T-helper 2 cell treated with Interferon-gamma antibody and Interleukin-4, amounts not matched to agents 5 μg/mL and 100 μg/mL, for 36 hours (primary cell): ENCODE results near the gene SYNPO2.
"Not testable (repeated sequence)": the region's sequence is repeated elsewhere in the genome, so short reads cannot be mapped to it uniquely, and the experiment has no call there.

Experiments used
- DNase-seq: peaks from one replicate; pipeline ENCODE4 v3.0.0; 2021; ENCODE audit warnings: low spot score
- H3K27ac Mint-ChIP-seq: one replicate; pipeline ENCODE4 v1.8.0; 2021; ENCODE audit warnings: mild to moderate bottlenecking, mixed read lengths
- H3K27me3 Mint-ChIP-seq: one replicate; pipeline ENCODE4 v1.8.0; 2021; ENCODE audit warnings: low read depth, mixed read lengths
- H3K36me3 Mint-ChIP-seq: one replicate; pipeline ENCODE4 v1.8.0; 2021; ENCODE audit warnings: low read depth, mixed read lengths
- H3K4me1 Mint-ChIP-seq: one replicate; pipeline ENCODE4 v1.8.0; 2021; ENCODE audit warnings: low read depth, mixed read lengths
- H3K4me3 Mint-ChIP-seq: one replicate; pipeline ENCODE4 v1.8.0; 2022; ENCODE audit warnings: mild to moderate bottlenecking, moderate library complexity, mixed read lengths
- H3K9me3 Mint-ChIP-seq: one replicate; pipeline ENCODE4 v1.8.0; 2021; ENCODE audit warnings: mixed read lengths

Gene SYNPO2

GRCh38 chr4:118866442-118866841 is 22.2 kb upstream of the SYNPO2 start:
- H3K4me1 Mint-ChIP-seq: peaks cover 4% of the 10 kb centered on the region
- H3K9me3 Mint-ChIP-seq: no peaks in the 10 kb centered on the region
- no peak for DNase-seq
- no peak overlapping the region for H3K27ac Mint-ChIP-seq
- no peak overlapping the region for H3K4me3 Mint-ChIP-seq
- no peaks in the 10 kb centered on the region for H3K36me3 Mint-ChIP-seq
- H3K27me3 Mint-ChIP-seq: peaks cover 19% of the 10 kb centered on the region

- Mint-ChIP-seq H3K36me3 (no peaks in the 10 kb centered on the region), H3K27me3 (peaks cover 14% of the 10 kb centered on the region), H3K9me3 (no peaks in the 10 kb centered on the region), H3K4me3 (no peak overlapping the region), H3K27ac (no peak overlapping the region), H3K4me1 (peaks cover 4% of the 10 kb centered on the region)
- DNase-seq: no peak
Observed at GRCh38 chr4:118867311-118868067, 21.2 kb upstream of the SYNPO2 start.

DNA sequence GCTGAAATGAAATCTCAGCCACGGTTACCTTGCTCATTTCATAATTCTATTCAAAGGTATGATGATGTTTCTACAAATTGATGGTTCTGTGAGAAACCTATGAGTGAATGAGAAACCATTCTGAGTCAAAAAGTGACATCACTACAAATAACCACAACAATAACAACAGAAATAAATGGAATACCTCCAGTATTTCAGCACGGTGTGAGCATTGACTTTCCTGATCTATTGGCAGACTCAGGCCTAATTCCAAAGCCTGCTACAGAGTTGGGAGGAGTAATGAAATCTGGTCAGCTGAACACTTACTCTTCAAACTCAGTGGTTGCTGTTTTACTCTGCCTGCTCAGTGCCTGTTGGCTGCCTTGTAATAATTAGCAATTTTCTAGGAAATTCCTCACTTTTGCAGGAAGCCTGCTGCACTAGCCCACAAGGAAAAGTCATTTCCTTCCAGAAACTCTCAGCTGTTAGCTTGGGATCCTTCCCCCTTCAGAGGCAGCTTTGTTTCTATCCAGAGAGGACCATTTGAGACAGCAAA is 18.8 kb upstream of the SYNPO2 start:
- Mint-ChIP-seq H3K4me3 (no peak overlapping the region), H3K36me3 (no peaks in the 10 kb centered on the region), H3K9me3 (no peaks in the 10 kb centered on the region), H3K27ac (no peak overlapping the region), H3K27me3 (peaks cover 12% of the 10 kb centered on the region), H3K4me1 (peaks cover 4% of the 10 kb centered on the region)
- no peak for DNase-seq

GRCh38 chr4:118872181-118872580 is 16.5 kb upstream of the SYNPO2 start:
- Mint-ChIP-seq H3K9me3 (no peaks in the 10 kb centered on the region), H3K27ac (no peak overlapping the region), H3K4me1 (no peaks in the 10 kb centered on the region), H3K27me3 (peaks cover 7% of the 10 kb centered on the region), H3K4me3 (no peak overlapping the region), H3K36me3 (no peaks in the 10 kb centered on the region)
- no peak for DNase-seq

- no peaks in the 10 kb centered on the region for H3K9me3 Mint-ChIP-seq
- H3K4me1 Mint-ChIP-seq: no peaks in the 10 kb centered on the region
- peaks cover 6% of the 10 kb centered on the region for H3K27me3 Mint-ChIP-seq
- no peak overlapping the region for H3K27ac Mint-ChIP-seq
- no peak for DNase-seq
- no peak overlapping the region for H3K4me3 Mint-ChIP-seq
- H3K36me3 Mint-ChIP-seq: no peaks in the 10 kb centered on the region
Observed at GRCh38 chr4:118877797-118878196, 10.9 kb upstream of the SYNPO2 start.

- H3K27me3 Mint-ChIP-seq, H3K4me1 Mint-ChIP-seq, DNase-seq, H3K9me3 Mint-ChIP-seq, H3K36me3 Mint-ChIP-seq, H3K4me3 Mint-ChIP-seq, H3K27ac Mint-ChIP-seq: not testable (repeated sequence)
Observed at GRCh38 chr4:118878507-118878906, 10.1 kb upstream of the SYNPO2 start.

GRCh38 chr4:118879409-118879808 is 9.2 kb upstream of the SYNPO2 start:
- Mint-ChIP-seq H3K4me1 (no peaks in the 10 kb centered on the region), H3K4me3 (no peak overlapping the region), H3K9me3 (no peaks in the 10 kb centered on the region), H3K27ac (no peak overlapping the region), H3K27me3 (peaks cover 3% of the 10 kb centered on the region), H3K36me3 (no peaks in the 10 kb centered on the region)
- DNase-seq: no peak

DNA sequence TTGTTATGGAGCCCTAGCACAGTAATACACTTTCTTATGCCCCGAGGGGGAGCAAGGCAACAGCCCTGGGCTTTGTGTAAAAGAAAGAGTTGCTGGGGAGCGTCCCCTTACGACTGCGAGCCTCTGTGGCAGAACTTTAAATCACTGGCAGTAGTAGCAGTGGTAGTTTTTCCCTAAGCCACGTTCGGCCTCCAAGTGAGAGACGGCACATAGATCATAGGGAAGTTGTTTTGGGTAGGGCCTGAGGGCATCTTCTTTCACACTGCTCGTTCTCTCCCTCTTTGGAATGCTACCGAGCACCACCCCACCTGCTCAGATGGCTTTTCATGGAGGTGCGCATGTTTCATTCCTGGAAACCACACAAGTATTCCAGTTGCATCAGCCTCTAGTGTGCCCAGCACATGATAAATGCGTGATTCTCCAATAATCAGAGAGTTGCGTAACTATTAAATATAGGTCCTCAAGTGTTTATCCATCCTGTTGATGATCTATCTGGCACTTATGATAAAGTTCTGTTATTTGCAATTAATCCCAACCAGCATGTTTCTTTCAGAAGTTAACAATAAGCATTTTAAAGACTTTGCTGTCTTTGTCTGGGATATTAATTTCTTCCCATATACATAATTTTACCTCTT is 7.0 kb upstream of the SYNPO2 start:
- Mint-ChIP-seq H3K9me3 (no peaks in the 10 kb centered on the region), H3K27me3 (peaks cover 13% of the 10 kb centered on the region), H3K36me3 (no peaks in the 10 kb centered on the region), H3K27ac (no peak overlapping the region), H3K4me3 (no peak overlapping the region), H3K4me1 (no peaks in the 10 kb centered on the region)
- no peak for DNase-seq

DNA sequence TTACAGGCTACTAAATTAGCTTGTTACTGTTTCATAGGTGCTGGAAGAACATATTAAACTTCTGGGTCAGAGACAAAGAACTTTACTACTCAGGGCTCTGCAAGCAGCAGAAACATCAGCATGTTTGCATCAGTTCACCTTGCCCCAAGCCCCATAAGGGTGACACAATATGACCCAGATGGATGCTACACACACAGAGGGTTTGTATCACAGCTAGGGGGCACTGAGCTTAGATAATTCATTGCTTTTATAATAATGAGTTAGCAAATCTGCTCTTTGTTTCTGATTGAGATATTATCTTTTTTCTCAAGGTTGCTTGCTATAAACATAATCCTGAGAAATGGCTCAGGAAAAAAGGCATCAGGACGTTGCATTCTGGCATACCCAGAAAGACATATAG is 4.8 kb upstream of the SYNPO2 start:
- H3K4me1 Mint-ChIP-seq: peaks cover 6% of the 10 kb centered on the region
- no peak for DNase-seq
- peaks cover 27% of the 10 kb centered on the region for H3K27me3 Mint-ChIP-seq
- no peaks in the 10 kb centered on the region for H3K36me3 Mint-ChIP-seq
- no peak overlapping the region for H3K4me3 Mint-ChIP-seq
- no peak overlapping the region for H3K27ac Mint-ChIP-seq
- H3K9me3 Mint-ChIP-seq: no peaks in the 10 kb centered on the region

- no peak overlapping the region for H3K27ac Mint-ChIP-seq
- DNase-seq: no peak
- H3K4me1 Mint-ChIP-seq: peaks cover 10% of the 10 kb centered on the region
- H3K36me3 Mint-ChIP-seq: no peaks in the 10 kb centered on the region
- H3K27me3 Mint-ChIP-seq: peaks cover 32% of the 10 kb centered on the region
- no peak overlapping the region for H3K4me3 Mint-ChIP-seq
- H3K9me3 Mint-ChIP-seq: no peaks in the 10 kb centered on the region
Observed at GRCh38 chr4:118884716-118885115, 3.9 kb upstream of the SYNPO2 start.

GRCh38 chr4:118889312-118889691 is 648 bp downstream of the SYNPO2 start:
- peaks cover 13% of the 10 kb centered on the region for H3K4me1 Mint-ChIP-seq
- H3K27me3 Mint-ChIP-seq: peaks cover 44% of the 10 kb centered on the region
- peak overlapping the region; percentile 83 for H3K4me3 Mint-ChIP-seq
- no peaks in the 10 kb centered on the region for H3K9me3 Mint-ChIP-seq
- no peak overlapping the region for H3K27ac Mint-ChIP-seq
- H3K36me3 Mint-ChIP-seq: no peaks in the 10 kb centered on the region
- DNase-seq: no peak

GRCh38 chr4:118894034-118894433 is 5.4 kb downstream of the SYNPO2 start:
- Mint-ChIP-seq H3K4me1 (peaks cover 5% of the 10 kb centered on the region), H3K27ac (no peak overlapping the region), H3K9me3 (no peaks in the 10 kb centered on the region)

DNA sequence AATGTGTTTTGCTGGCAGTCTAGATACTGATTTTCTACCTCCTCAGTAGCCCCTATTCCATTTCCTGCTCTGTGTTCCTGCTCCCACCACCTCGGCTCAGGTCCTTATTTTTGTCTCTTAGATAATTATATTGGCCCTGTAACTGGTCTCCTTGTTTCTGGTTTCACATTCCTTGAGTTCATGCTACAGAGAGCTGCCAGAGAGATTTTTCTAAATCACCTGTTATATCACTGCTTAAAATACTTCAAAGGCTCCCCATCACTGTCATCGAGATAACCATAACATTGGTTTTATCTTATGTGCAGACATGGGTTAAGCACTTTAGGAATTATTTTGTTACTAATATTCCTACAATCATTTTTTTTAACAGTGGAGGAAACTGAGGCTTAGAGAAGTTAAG is 9.6 kb downstream of the SYNPO2 start:
- Mint-ChIP-seq H3K4me3 (no peak overlapping the region), H3K27me3 (peaks cover 3% of the 10 kb centered on the region), H3K4me1 (no peaks in the 10 kb centered on the region), H3K9me3 (no peaks in the 10 kb centered on the region), H3K36me3 (no peaks in the 10 kb centered on the region), H3K27ac (no peak overlapping the region)
- DNase-seq: no peak

More at GRCh38 chr4:118894034-118894433, 5.4 kb downstream of the SYNPO2 start:
- H3K27me3 Mint-ChIP-seq: peaks cover 18% of the 10 kb centered on the region
- no peaks in the 10 kb centered on the region for H3K36me3 Mint-ChIP-seq
- no peak overlapping the region for H3K4me3 Mint-ChIP-seq
- no peak for DNase-seq

- Mint-ChIP-seq H3K4me1 (no peaks in the 10 kb centered on the region), H3K36me3 (no peaks in the 10 kb centered on the region), H3K27ac (no peak overlapping the region), H3K27me3 (peaks cover 3% of the 10 kb centered on the region), H3K4me3 (no peak overlapping the region), H3K9me3 (no peaks in the 10 kb centered on the region)
- DNase-seq: no peak
Observed at GRCh38 chr4:118898684-118899138, 10.1 kb downstream of the SYNPO2 start.
